ENCODE results near the gene KCTD13.

DNA sequence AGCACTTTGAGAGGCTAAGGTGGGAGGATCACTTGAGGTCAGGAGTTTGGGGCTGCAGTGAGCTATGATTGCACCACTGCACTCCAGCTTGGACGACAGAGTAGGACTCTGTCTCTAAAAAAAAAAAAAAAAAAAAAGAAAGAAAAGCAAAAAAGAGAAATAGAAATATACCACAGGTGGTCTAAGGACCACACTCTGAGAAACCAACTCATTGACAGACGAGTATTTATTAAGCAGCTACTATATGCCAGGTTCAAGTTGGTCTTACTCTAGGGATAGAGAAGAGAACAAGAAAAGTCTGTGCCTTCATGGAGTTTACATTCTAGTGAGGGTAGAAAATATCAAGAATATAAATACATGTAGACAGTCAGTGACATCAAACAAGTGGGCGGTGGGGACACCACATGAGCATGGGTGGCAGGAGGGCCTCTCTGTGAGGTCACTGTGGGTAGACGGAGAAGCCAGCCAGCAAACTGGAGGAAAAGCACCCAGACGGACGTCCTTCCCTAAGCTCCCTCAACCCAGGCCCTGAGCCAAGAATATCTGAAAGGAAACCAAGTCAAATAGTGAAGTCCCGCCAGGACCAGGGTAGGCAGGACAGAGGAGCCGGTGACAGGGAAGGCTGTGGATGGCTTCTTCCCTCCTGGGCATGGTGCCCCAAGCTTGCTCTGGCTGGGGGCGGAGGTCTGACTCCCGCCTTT is 67.7 kb downstream of the KCTD13 start:
- no peak for TF ChIP-seq SUZ12 (IDR thresholded peaks at IDR 0.05; ENCODE audit: extremely low read depth, insufficient read depth, insufficient read length)
- no peak for TF ChIP-seq YY1 (IDR thresholded peaks at IDR 0.05; ENCODE audit: insufficient read depth, insufficient read length)

All from NT2/D1 (cell line).